SK-N-SH treated with all-trans-retinoic acid at 6 μM for 48 hours (cell line): ENCODE results near the gene DISP3.

Source experiments
- GLIS3 ChIP-seq: fragments of 250-450 bp; sonication (Bioruptor Pico); IDR thresholded peaks from 2 replicates; pipeline ENCODE4 v1.5.0; 2020; ENCODE audit warnings: mild to moderate bottlenecking, moderate library complexity
- OSR1 ChIP-seq: fragments of 250-450 bp; sonication (Bioruptor Pico); IDR thresholded peaks from 2 replicates; pipeline ENCODE4 v1.8.0; 2022; ENCODE audit warnings: moderate library complexity, mild to moderate bottlenecking, inconsistent platforms
- SNAI2 ChIP-seq: fragments of 250-450 bp; sonication (Bioruptor Pico); IDR thresholded peaks from 2 replicates; pipeline ENCODE4 v1.5.0; 2020; ENCODE audit warnings: mild to moderate bottlenecking, moderate library complexity
- TSHZ2 ChIP-seq: fragments of 250-450 bp; sonication (Bioruptor Pico); IDR thresholded peaks from 2 replicates; pipeline ENCODE4 v1.5.0; 2020; ENCODE audit warnings: mild to moderate bottlenecking, moderate library complexity
- ZC3H10 ChIP-seq: fragments of 250-450 bp; sonication (Bioruptor Pico); IDR thresholded peaks from 2 replicates; pipeline ENCODE4 v1.5.1; 2021; ENCODE audit warnings: mild to moderate bottlenecking, moderate library complexity
- ZFP30 ChIP-seq: fragments of 450-650 bp; formaldehyde crosslinking; IDR thresholded peaks from 2 replicates; pipeline ENCODE4 v1.5.0; 2022; ENCODE audit warnings: mild to moderate bottlenecking, moderate library complexity

DNA sequence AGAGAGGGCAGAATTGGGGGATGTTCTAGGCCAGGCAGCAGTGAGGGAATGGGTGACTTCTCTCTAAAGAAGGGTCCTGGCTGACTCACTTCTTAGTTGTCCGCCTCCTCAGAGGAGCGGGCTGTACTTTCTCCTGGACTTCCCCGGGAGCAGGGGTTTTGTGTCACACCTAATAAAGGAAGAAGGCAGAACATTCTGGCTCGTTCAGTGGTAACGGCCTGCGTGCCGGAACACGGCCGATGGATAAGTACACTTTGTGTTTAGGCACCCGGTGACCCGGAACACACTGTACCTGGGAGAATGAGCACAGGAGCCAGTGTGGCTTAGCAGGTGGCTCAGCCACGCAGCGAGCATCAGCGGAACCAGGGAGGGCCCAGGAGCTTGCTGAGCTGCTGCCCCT lies 90.6 kb downstream of the DISP3 start:
- TF ChIP-seq ZFP30 (CRISPR knock-in tag) (no peak), SNAI2 (CRISPR knock-in tag) (no peak), OSR1 (CRISPR knock-in tag) (no peak), TSHZ2 (CRISPR knock-in tag) (no peak), GLIS3 (no peak), ZC3H10 (no peak)
